Suprapubic skin (tissue), 3 donors: ENCODE data around the gene ATP6V0E1.

ENCODE experiments used
- CTCF ChIP-seq, 2 donors: fragments of 200-600 bp in 1 of 2; fragments of 450-650 bp in 1 of 2; sonication (generic) in 1 of 2; IDR thresholded peaks; one replicate each; pipeline ENCODE4 v1.5.1; 2016 to 2019; ENCODE audit warnings: antibody characterized with exemption in 2 of 2, mild to moderate bottlenecking in 1 of 2, moderate library complexity in 1 of 2
- POLR2A ChIP-seq, 2 donors: fragments of 450-650 bp; IDR thresholded peaks; one replicate each; pipeline ENCODE4 v1.6.1; 2017; ENCODE audit warnings: antibody characterized with exemption in 2 of 2, mild to moderate bottlenecking in 2 of 2, moderate library complexity in 2 of 2

GRCh38 chr5:173032730-173033129, 49.2 kb downstream of the ATP6V0E1 start:
- TF ChIP-seq CTCF (IDR thresholded peaks at IDR 0.05) (no peak), POLR2A (IDR thresholded peaks at IDR 0.05) (no peak)
